K562 (cell line): ENCODE data around the gene GPR68. TPM values are rescaled to one million over a fixed set of nuclear protein-coding genes. Genes with fewer than 3 reads are reported as not detected.
A peak's percentile ranks its signal among the peaks of the same experiment; 100 is the strongest.

Source experiments
- ATAC-seq: fragments of 200-7000 bp; cut with Tn5 transposase; 3 replicates; pipeline ENCODE4 v1.9.1; 2020; ENCODE audit warnings: moderate library complexity
- BruUV-seq: library from RNA; stranded (reverse); fragments of 400-500 nt; replicated peaks from 2 replicates; lab custom pipeline; 2021; lab: Mats Ljungman, UMichigan
- CTCF ChIA-PET: fragments of 300-600 bp; formaldehyde crosslinking; extraction: SDS; loops from one replicate; lab custom pipeline; 2021; ENCODE audit warnings: low intra/inter-chr PET ratio; lab: Yijun Ruan, JAX
- POLR2A ChIA-PET: fragments of 300-600, 350-650 bp; sonication (Branson Sonifier 250); formaldehyde crosslinking; extraction: SDS; loops from one replicate; lab custom pipeline; 2021; ENCODE audit warnings: antibody characterized with exemption, inconsistent platforms; lab: Yijun Ruan, JAX
- DNase-seq, 4 experiments: peaks; one replicate each; pipeline versions ENCODE4 v3.0.0 to v3.0.0-alpha.2; 2011 to 2018; ENCODE audit warnings: low spot score in 3 of 4, mixed read lengths in 3 of 4; ENCODE audit errors: extremely low read depth in 1 of 4
- FAIRE-seq: peaks from 2 replicates; lab custom pipeline; 2011; peaks lifted over from hg19 to GRCh38; lab: Jason Lieb, UNC
- H2AFZ ChIP-seq: 2 replicates; pipeline ENCODE4 v1.6.0; 2011; ENCODE audit warnings: low read depth, low read length, control low read depth, inconsistent platforms
- H3K27ac ChIP-seq: fragments of 200-600 bp; 3 replicates; pipeline ENCODE4 v1.8.0; 2011; ENCODE audit warnings: low read depth, mild to moderate bottlenecking, control low read depth, inconsistent platforms, low read length, moderate library complexity, mixed read lengths; ENCODE audit errors: extremely low read depth
- H3K27me3 ChIP-seq, 2 experiments: fragments of 300-600 bp in 1 of 2; 2 replicates in 1 of 2; 3 replicates in 1 of 2; pipeline versions ENCODE4 v1.6.0 to v1.8.0; 2011; ENCODE audit warnings: inconsistent platforms in 2 of 2, low read length in 2 of 2, mild to moderate bottlenecking in 1 of 2, mixed read lengths in 1 of 2, moderate library complexity in 1 of 2; ENCODE audit not compliant: control insufficient read depth in 2 of 2, insufficient read depth in 2 of 2
- H3K36me3 ChIP-seq: fragments of 300-600 bp; 3 replicates; pipeline ENCODE4 v1.8.0; 2011; ENCODE audit warnings: mild to moderate bottlenecking, low read length, inconsistent platforms; ENCODE audit not compliant: control insufficient read depth, insufficient read depth
- H3K4me1 ChIP-seq, 2 experiments: fragments of 200-600 bp in 1 of 2; replicated peaks in 1 of 2; 2 replicates in 1 of 2; 3 replicates in 1 of 2; pipeline versions ENCODE4 v1.5.1 to v1.8.0; 2011; ENCODE audit warnings: inconsistent platforms in 2 of 2, low read length in 2 of 2, mild to moderate bottlenecking in 1 of 2, mixed read lengths in 1 of 2, moderate library complexity in 1 of 2; ENCODE audit not compliant: control insufficient read depth in 2 of 2, insufficient read depth in 2 of 2
- H3K4me2 ChIP-seq: 2 replicates; pipeline ENCODE4 v1.6.1; 2011; ENCODE audit warnings: low read length, control low read depth, inconsistent platforms, mixed read lengths; ENCODE audit not compliant: insufficient read depth
- H3K4me3 ChIP-seq: fragments of 200-600 bp; sonication (generic), shearing (Covaris generic); 2 replicates; pipeline ENCODE4 v1.5.1; 2016; ENCODE audit warnings: control low read depth, inconsistent platforms
- H3K79me2 ChIP-seq: fragments of 200-600 bp; 3 replicates; pipeline ENCODE4 v1.8.0; 2011; ENCODE audit warnings: low read length, inconsistent platforms; ENCODE audit not compliant: control insufficient read depth, insufficient read depth
- H3K9ac ChIP-seq, 2 experiments: 2 replicates each; pipeline versions ENCODE4 v1.6.0 to v1.6.1; 2011; ENCODE audit warnings: low read depth in 2 of 2, low read length in 2 of 2, control low read depth in 1 of 2, inconsistent platforms in 1 of 2, mild to moderate bottlenecking in 1 of 2, mixed read lengths in 1 of 2; ENCODE audit not compliant: insufficient read depth in 1 of 2
- H3K9me1 ChIP-seq: one replicate; pipeline ENCODE4 v1.6.0; 2011; ENCODE audit warnings: inconsistent platforms, mild to moderate bottlenecking, low read length, moderate library complexity; ENCODE audit not compliant: control insufficient read depth, insufficient read depth
- H3K9me3 ChIP-seq: replicated peaks from 2 replicates; pipeline ENCODE4 v1.5.1; 2011; ENCODE audit warnings: low read depth, low read length, inconsistent platforms; ENCODE audit not compliant: control insufficient read depth, insufficient read depth
- H4K20me1 ChIP-seq: replicated peaks from 2 replicates; pipeline ENCODE4 v1.6.1; 2011; ENCODE audit warnings: low read length, inconsistent platforms, mixed read lengths; ENCODE audit not compliant: control insufficient read depth, insufficient read depth
- DEAF1 ChIP-seq: fragments of 450-650 bp; formaldehyde crosslinking; IDR thresholded peaks from 2 replicates; pipeline ENCODE4 v1.4.0; 2020; ENCODE audit warnings: mild to moderate bottlenecking, moderate library complexity
- WGBS: fragments of 100-300 bp; shearing (Covaris generic); methylation state at CpG from one replicate; pipeline ENCODE4 v1.1.6; 2016; ENCODE audit warnings: low coverage, mixed read lengths; ENCODE audit not compliant: insufficient coverage; ENCODE audit errors: missing lambda C conversion rate; 5-methylcytosine and 5-hydroxymethylcytosine counted together
- in situ Hi-C: fragments of 300-500 bp; cut with MboI; formaldehyde crosslinking; loops from 4 replicates; pipeline ENCODE4 v1.15.0; 2018; ENCODE audit warnings: inconsistent platforms, mixed read lengths
- intact Hi-C: fragments of 100-400 bp; cut with micrococcal nuclease; formaldehyde crosslinking; loops from 2 replicates; pipeline ENCODE4 v1.14.2; 2022
- polyA plus RNA-seq, 8 experiments: library from polyadenylated mRNA; depleted of rRNA in 4 of 8; stranded (reverse) in 5 of 8; unstranded in 3 of 8; fragments of >200 nt; fragmentation: Nextera tagmentation in 2 of 8; fragmentation: Illumina TruSeq in 1 of 8; extraction: Ambion mirVana in 2 of 8; extraction: Trizol in 1 of 8; gene quantifications; 2 replicates each; pipeline versions ENCODE4 v1.2.1 to v1.2.3, GENCODE V29; 2011 to 2014; ENCODE audit warnings: inconsistent platforms in 1 of 8, missing spikeins in 1 of 8
- total RNA-seq, 7 experiments: library from RNA; depleted of rRNA in 6 of 7; stranded (reverse); fragments of >200 nt in 6 of 7; fragmentation: Illumina TruSeq in 2 of 7; extraction: Trizol in 2 of 7; gene quantifications; 2 replicates each; pipeline versions ENCODE4 v1.2.1 to v1.2.3, GENCODE V29; 2011 to 2021; ENCODE audit warnings: low replicate concordance in 1 of 7
- TF ChIP-seq, protein P1 (sequence below): fragments of 200-800 bp; sonication (Bioruptor generic); IDR thresholded peaks from 2 replicates; pipeline ENCODE4 v1.6.1; 2017; ENCODE audit warnings: missing genetic modification characterization, missing compliant biosample characterization
- TF ChIP-seq, protein P2 (sequence below): fragments of 450-650 bp; IDR thresholded peaks from 2 replicates; pipeline ENCODE4 v1.6.1; 2017; ENCODE audit warnings: antibody characterized with exemption

The GPR68 gene
- total and polyA plus RNA-seq, 9 of the 15 experiments (the other 6 are each of a cell fraction or from before 2014, with no cell fraction given) = 0.41 to 9.4 (median 3.7) TPM

- in situ Hi-C loops (no loop called here), intact Hi-C loops (no loop called here)
- H3K36me3 ChIP-seq = peaks cover 11% of the 10 kb centered on the region; the same call in 2 of the 3 replicates
- peaks cover 28 to 29% of the 10 kb centered on the region in 2 experiments for H3K4me1 ChIP-seq
- no peaks in the 10 kb centered on the region for H3K27me3 ChIP-seq
- no peak overlapping the region for H3K9ac ChIP-seq
- FAIRE-seq = no peak
- no peak overlapping the region for H3K4me2 ChIP-seq
- no peak overlapping the region for H3K4me3 ChIP-seq
- H3K9me1 ChIP-seq = no peaks in the 10 kb centered on the region
- no peak overlapping the region for H3K27ac ChIP-seq
- ATAC-seq = no peak
- no peak overlapping the region for H2AFZ ChIP-seq
- ChIA-PET POLR2A (interaction anchor here (0.6 kb wide), 1 partner anchor 398 kb away, joined by 5 read pairs; no protein-coding TSS in a partner anchor), CTCF (no interaction called here)
- WGBS = 68% methylated on average over 5 of the region's 8 CpGs
- DNase-seq = no peak
- TF ChIP-seq, protein P1, sequence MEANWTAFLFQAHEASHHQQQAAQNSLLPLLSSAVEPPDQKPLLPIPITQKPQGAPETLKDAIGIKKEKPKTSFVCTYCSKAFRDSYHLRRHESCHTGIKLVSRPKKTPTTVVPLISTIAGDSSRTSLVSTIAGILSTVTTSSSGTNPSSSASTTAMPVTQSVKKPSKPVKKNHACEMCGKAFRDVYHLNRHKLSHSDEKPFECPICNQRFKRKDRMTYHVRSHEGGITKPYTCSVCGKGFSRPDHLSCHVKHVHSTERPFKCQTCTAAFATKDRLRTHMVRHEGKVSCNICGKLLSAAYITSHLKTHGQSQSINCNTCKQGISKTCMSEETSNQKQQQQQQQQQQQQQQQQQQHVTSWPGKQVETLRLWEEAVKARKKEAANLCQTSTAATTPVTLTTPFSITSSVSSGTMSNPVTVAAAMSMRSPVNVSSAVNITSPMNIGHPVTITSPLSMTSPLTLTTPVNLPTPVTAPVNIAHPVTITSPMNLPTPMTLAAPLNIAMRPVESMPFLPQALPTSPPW = 0 out of 2 replicates have a peak, but pooled peaks have one; percentile 15
- TF ChIP-seq, protein P2, sequence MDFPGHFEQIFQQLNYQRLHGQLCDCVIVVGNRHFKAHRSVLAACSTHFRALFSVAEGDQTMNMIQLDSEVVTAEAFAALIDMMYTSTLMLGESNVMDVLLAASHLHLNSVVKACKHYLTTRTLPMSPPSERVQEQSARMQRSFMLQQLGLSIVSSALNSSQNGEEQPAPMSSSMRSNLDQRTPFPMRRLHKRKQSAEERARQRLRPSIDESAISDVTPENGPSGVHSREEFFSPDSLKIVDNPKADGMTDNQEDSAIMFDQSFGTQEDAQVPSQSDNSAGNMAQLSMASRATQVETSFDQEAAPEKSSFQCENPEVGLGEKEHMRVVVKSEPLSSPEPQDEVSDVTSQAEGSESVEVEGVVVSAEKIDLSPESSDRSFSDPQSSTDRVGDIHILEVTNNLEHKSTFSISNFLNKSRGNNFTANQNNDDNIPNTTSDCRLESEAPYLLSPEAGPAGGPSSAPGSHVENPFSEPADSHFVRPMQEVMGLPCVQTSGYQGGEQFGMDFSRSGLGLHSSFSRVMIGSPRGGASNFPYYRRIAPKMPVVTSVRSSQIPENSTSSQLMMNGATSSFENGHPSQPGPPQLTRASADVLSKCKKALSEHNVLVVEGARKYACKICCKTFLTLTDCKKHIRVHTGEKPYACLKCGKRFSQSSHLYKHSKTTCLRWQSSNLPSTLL = no peak
- TF ChIP-seq DEAF1 (CRISPR knock-in tag) = no peak
- H4K20me1 ChIP-seq = no peaks in the 10 kb centered on the region
- no TSS peak for BruUV-seq
- no peaks in the 10 kb centered on the region for H3K9me3 ChIP-seq
- peaks cover 2% of the 10 kb centered on the region; the same call in 1 of the 3 replicates for H3K79me2 ChIP-seq
Observed at GRCh38 chr14:91270619-91271018, 26.1 kb upstream of the GPR68 start.
